Panc1 (cell line): Measurements from ENCODE around the gene EML1. TPM values are rescaled to one million over a fixed set of nuclear protein-coding genes. Genes with fewer than 3 reads are reported as not detected.
A peak's percentile ranks its signal among the peaks of the same experiment; 100 is the strongest.

Experiments used
- ATAC-seq: fragments of 200-7000 bp; cut with Tn5 transposase; 2 replicates; pipeline ENCODE4 v1.9.1; 2020; ENCODE audit warnings: mild to moderate bottlenecking, moderate library complexity
- BruUV-seq: library from RNA; stranded (reverse); fragments of 400-500 nt; replicated peaks from 2 replicates; lab custom pipeline; 2021; lab: Mats Ljungman, UMichigan
- CTCF ChIA-PET: fragments of 300-600 bp; sonication (Branson Sonifier 250); formaldehyde crosslinking; loops from one replicate; lab custom pipeline; 2022; ENCODE audit warnings: antibody characterized with exemption; lab: Charles Lee
- POLR2A ChIA-PET: fragments of 300-600 bp; sonication (Branson Sonifier 250); formaldehyde crosslinking; loops from one replicate; lab custom pipeline; 2022; ENCODE audit warnings: antibody characterized with exemption; lab: Charles Lee
- DNase-seq: peaks from one replicate; pipeline ENCODE4 v3.0.0-alpha.2; 2010; ENCODE audit warnings: low read depth, low spot score
- H3K27ac ChIP-seq: 2 replicates; pipeline ENCODE4 v1.5.1; 2011; ENCODE audit warnings: mild to moderate bottlenecking, low read length, inconsistent platforms
- H3K27me3 ChIP-seq: fragments of 200-500 bp; sonication (Bioruptor generic); 2 replicates; pipeline ENCODE4 v1.6.0; 2014; ENCODE audit warnings: low read length, inconsistent platforms; ENCODE audit not compliant: control insufficient read depth, insufficient read depth
- H3K36me3 ChIP-seq: fragments of 200-500 bp; sonication (Bioruptor generic); 2 replicates; pipeline ENCODE4 v1.5.1; 2014; ENCODE audit warnings: inconsistent platforms, mild to moderate bottlenecking, low read length, moderate library complexity; ENCODE audit not compliant: control insufficient read depth, insufficient read depth
- H3K4me1 ChIP-seq: 2 replicates; pipeline ENCODE4 v1.5.1; 2011; ENCODE audit warnings: inconsistent platforms, mild to moderate bottlenecking, low read length, moderate library complexity; ENCODE audit not compliant: control insufficient read depth, insufficient read depth
- H3K4me3 ChIP-seq, 2 experiments: 2 replicates each; pipeline ENCODE4 v1.5.1; 2011 to 2012; ENCODE audit warnings: low read depth in 2 of 2, low read length in 2 of 2, mild to moderate bottlenecking in 2 of 2, inconsistent platforms in 1 of 2, moderate library complexity in 1 of 2
- H3K9me3 ChIP-seq: fragments of 200-500 bp; sonication (Bioruptor generic); 2 replicates; pipeline ENCODE4 v1.5.1; 2014; ENCODE audit warnings: low read depth, mild to moderate bottlenecking, inconsistent platforms, low read length, moderate library complexity; ENCODE audit not compliant: control insufficient read depth, insufficient read depth
- POLR2AphosphoS5 ChIP-seq: IDR thresholded peaks from 2 replicates; pipeline ENCODE4 v1.6.1; 2012; ENCODE audit warnings: mild to moderate bottlenecking, low read depth, low read length, moderate library complexity
- SIN3A ChIP-seq: IDR thresholded peaks from 2 replicates; pipeline ENCODE4 v1.6.1; 2012; ENCODE audit warnings: low read depth, mild to moderate bottlenecking, low read length, moderate library complexity, borderline replicate concordance; ENCODE audit not compliant: insufficient read depth
- TCF7L2 ChIP-seq: IDR thresholded peaks from 2 replicates; pipeline ENCODE4 v1.6.1; 2011; ENCODE audit warnings: mild to moderate bottlenecking, low read depth, low read length, inconsistent platforms
- in situ Hi-C: cut with HindIII; loops from 2 replicates; pipeline ENCODE4 v1.10.0; 2016; ENCODE audit warnings: low sequenced_read_pairs, low pct_unique_long_range_greater_than_20kb
- intact Hi-C: fragments of 100-400 bp; cut with micrococcal nuclease; formaldehyde crosslinking; loops from one replicate; pipeline ENCODE4 v1.10.0; 2022; ENCODE audit not compliant: unreplicated experiment
- total RNA-seq: library from RNA; stranded (reverse); gene quantifications from one replicate; pipeline ENCODE4 v1.2.1, GENCODE V29; 2021; ENCODE audit not compliant: unreplicated experiment
- TF ChIP-seq, protein P1 (sequence below): fragments of 450-650 bp; IDR thresholded peaks from 2 replicates; pipeline ENCODE4 v1.5.1; 2017; ENCODE audit warnings: mild to moderate bottlenecking
- TF ChIP-seq, protein P2 (sequence below), 2 experiments: IDR thresholded peaks; 2 replicates each; pipeline ENCODE4 v1.6.1; 2011 to 2012; ENCODE audit warnings: low read depth in 2 of 2, control low read depth in 1 of 2, low read length in 1 of 2, mild to moderate bottlenecking in 1 of 2, moderate library complexity in 1 of 2; ENCODE audit not compliant: insufficient read depth in 1 of 2

The EML1 gene
- total RNA-seq, 1 experiment from 2014 or later: 35.3 TPM

DNA sequence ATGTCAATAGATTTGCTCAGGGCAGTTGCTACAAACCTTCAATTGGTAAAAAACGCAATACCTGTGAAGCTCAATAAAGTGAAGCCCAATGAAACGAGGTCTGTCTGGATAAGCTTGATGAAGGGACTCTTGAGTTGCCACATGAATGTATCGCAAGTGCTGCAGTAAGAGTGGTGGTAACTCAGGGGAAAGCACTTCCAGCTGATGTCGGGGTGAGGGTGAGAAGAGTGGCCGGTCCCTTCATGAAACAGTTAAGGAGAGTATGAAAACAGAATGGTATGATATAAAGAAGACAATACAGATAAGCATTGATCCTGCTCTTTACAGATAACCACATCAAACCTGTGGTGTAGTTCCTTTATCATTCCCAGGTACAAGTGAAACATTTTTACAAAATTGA lies 188.6 kb downstream of the EML1 start:
- BruUV-seq: no TSS peak
- TF ChIP-seq TCF7L2: no peak
- TF ChIP-seq, protein P1, sequence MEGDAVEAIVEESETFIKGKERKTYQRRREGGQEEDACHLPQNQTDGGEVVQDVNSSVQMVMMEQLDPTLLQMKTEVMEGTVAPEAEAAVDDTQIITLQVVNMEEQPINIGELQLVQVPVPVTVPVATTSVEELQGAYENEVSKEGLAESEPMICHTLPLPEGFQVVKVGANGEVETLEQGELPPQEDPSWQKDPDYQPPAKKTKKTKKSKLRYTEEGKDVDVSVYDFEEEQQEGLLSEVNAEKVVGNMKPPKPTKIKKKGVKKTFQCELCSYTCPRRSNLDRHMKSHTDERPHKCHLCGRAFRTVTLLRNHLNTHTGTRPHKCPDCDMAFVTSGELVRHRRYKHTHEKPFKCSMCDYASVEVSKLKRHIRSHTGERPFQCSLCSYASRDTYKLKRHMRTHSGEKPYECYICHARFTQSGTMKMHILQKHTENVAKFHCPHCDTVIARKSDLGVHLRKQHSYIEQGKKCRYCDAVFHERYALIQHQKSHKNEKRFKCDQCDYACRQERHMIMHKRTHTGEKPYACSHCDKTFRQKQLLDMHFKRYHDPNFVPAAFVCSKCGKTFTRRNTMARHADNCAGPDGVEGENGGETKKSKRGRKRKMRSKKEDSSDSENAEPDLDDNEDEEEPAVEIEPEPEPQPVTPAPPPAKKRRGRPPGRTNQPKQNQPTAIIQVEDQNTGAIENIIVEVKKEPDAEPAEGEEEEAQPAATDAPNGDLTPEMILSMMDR: no peak
- TF ChIP-seq POLR2AphosphoS5: no peak
- no peak for TF ChIP-seq SIN3A
- TF ChIP-seq, protein P2, sequence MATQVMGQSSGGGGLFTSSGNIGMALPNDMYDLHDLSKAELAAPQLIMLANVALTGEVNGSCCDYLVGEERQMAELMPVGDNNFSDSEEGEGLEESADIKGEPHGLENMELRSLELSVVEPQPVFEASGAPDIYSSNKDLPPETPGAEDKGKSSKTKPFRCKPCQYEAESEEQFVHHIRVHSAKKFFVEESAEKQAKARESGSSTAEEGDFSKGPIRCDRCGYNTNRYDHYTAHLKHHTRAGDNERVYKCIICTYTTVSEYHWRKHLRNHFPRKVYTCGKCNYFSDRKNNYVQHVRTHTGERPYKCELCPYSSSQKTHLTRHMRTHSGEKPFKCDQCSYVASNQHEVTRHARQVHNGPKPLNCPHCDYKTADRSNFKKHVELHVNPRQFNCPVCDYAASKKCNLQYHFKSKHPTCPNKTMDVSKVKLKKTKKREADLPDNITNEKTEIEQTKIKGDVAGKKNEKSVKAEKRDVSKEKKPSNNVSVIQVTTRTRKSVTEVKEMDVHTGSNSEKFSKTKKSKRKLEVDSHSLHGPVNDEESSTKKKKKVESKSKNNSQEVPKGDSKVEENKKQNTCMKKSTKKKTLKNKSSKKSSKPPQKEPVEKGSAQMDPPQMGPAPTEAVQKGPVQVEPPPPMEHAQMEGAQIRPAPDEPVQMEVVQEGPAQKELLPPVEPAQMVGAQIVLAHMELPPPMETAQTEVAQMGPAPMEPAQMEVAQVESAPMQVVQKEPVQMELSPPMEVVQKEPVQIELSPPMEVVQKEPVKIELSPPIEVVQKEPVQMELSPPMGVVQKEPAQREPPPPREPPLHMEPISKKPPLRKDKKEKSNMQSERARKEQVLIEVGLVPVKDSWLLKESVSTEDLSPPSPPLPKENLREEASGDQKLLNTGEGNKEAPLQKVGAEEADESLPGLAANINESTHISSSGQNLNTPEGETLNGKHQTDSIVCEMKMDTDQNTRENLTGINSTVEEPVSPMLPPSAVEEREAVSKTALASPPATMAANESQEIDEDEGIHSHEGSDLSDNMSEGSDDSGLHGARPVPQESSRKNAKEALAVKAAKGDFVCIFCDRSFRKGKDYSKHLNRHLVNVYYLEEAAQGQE (IDR thresholded peaks at IDR 0.05; ENCODE audit: insufficient read depth in 1 of 2, low read depth in 2 of 2, low read length in 1 of 2): no peak
- intact Hi-C loops (loop anchor here (2.0 kb wide), 1 partner anchor 127 kb away; no protein-coding TSS in a partner anchor), in situ Hi-C loops (no loop called here)
- POLR2A ChIA-PET: interaction anchor here (0.6 kb wide), 1 partner anchor 46 kb away, joined by 4 read pairs; no protein-coding TSS in a partner anchor
- Histone ChIP-seq H3K9me3 (no peaks in the 10 kb centered on the region), H3K27me3 (no peaks in the 10 kb centered on the region), H3K4me1 (peaks cover 23% of the 10 kb centered on the region), H3K4me3 (peak overlapping the region; percentile 11 to 41; a peak in 3 of 4 replicates), H3K36me3 (no peaks in the 10 kb centered on the region), H3K27ac (no peak overlapping the region; the same call in 1 of the 2 replicates)
- no peak for DNase-seq
- CTCF ChIA-PET: interaction anchor here (0.7 to 0.8 kb wide), 2 partner anchors 11 to 24 kb away, joined by 3 to 6 read pairs; no protein-coding TSS in a partner anchor
- ATAC-seq: peak; percentile 78

DNA sequence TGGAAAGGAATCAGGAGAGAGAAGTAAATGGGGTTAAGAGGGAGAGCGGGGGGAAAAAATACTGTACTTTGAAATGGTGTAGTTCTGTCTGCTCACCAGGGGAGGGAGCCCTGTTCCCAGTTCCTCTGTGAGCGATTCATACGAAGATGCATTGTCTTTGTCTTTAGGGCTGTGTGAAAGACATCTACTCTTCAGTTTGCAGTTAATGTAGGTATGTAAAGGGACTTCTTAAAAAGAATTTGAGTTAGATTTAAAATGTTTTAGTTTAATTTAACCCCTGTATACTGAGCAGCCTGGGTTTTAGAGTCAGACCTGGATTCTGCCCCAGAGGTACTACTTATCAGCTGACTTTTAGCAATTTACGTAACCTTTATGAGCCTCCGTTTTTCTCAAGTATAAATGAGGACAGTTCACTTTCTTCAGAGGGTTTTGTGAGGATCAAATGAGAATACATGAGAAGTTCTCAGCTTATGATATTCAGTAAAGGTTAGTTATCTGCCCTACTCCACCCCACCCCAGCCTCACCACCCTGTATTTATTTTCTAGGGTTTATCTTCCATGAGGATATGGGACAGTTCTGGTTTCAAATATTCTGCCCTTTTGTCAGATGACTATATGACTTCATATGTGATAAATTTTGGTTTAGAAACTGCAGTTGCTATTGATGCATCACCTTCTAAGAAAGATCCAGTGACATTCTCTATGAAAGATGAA lies 189.5 kb downstream of the EML1 start:
- Histone ChIP-seq H3K27me3 (no peaks in the 10 kb centered on the region), H3K27ac (0 out of 2 replicates have a peak overlapping the region, but pooled peaks have one; percentile 39), H3K36me3 (no peaks in the 10 kb centered on the region), H3K4me1 (peaks cover 23% of the 10 kb centered on the region), H3K9me3 (no peaks in the 10 kb centered on the region), H3K4me3 (no peak overlapping the region)
- in situ Hi-C loops: no loop called here
- peak; percentile 83 for ATAC-seq
- intact Hi-C loops: loop anchor here (2.0 kb wide), 1 partner anchor 126 kb away; no protein-coding TSS in a partner anchor
- ChIA-PET CTCF (interaction anchor here (1.0 to 1.2 kb wide), 2 partner anchors 42 to 646 kb away, joined by 3 to 4 read pairs; no protein-coding TSS in a partner anchor), POLR2A (no interaction called here)
- peak; percentile 52 for DNase-seq
- no peak for TF ChIP-seq POLR2AphosphoS5
- TF ChIP-seq, protein P2 (IDR thresholded peaks at IDR 0.05; ENCODE audit: insufficient read depth in 1 of 2, low read depth in 2 of 2, low read length in 1 of 2): no peak
- TF ChIP-seq SIN3A: no peak
- TF ChIP-seq, protein P1: peak; percentile 81
- no peak for TF ChIP-seq TCF7L2
- BruUV-seq: TSS peak; percentile 18
